HL-60 (cell line): Measurements from ENCODE around the gene ARIH2.

Experiments
- CTCF ChIP-seq: IDR thresholded peaks from one replicate; pipeline ENCODE4 v1.5.1; 2011; ENCODE audit warnings: low read length, control low read depth, inconsistent platforms; ENCODE audit not compliant: insufficient read depth
- REST ChIP-seq: IDR thresholded peaks from 2 replicates; pipeline ENCODE4 v1.6.1; 2012; ENCODE audit warnings: low read depth; ENCODE audit not compliant: insufficient replicate concordance

- TF ChIP-seq CTCF = no peak
- TF ChIP-seq REST = no peak
Observed at GRCh38 chr3:48951764-48952163, 33.1 kb downstream of the ARIH2 start.
